GM23338 (cell line): ENCODE results near the gene ADAMTS17. TPM values are rescaled to one million over a fixed set of nuclear protein-coding genes. Genes with fewer than 3 reads are reported as not detected.

Experiments
- ATAC-seq: fragments of 200-7000 bp; cut with Tn5 transposase; 3 replicates; pipeline ENCODE4 v1.9.1; 2020
- DNase-seq: peaks from one replicate; pipeline ENCODE4 v3.0.0-alpha.2; 2015; ENCODE audit warnings: low spot score
- H2AFZ ChIP-seq: fragments of 200-600 bp; sonication (generic); 2 replicates; pipeline ENCODE4 v1.8.0; 2016; ENCODE audit warnings: antibody characterized with exemption, mild to moderate bottlenecking, moderate library complexity
- H3F3A ChIP-seq: fragments of 200-600 bp; sonication (generic); replicated peaks from 2 replicates; pipeline ENCODE4 v1.8.0; 2017; ENCODE audit warnings: antibody characterized with exemption, mixed run types, low read depth
- H3K27ac ChIP-seq: fragments of 200-600 bp; sonication (generic); 2 replicates; pipeline ENCODE4 v1.6.1; 2016; ENCODE audit warnings: low read depth
- H3K27me3 ChIP-seq: fragments of 200-600 bp; sonication (generic); 2 replicates; pipeline ENCODE4 v1.8.0; 2016; ENCODE audit warnings: mild to moderate bottlenecking, mixed run types, moderate library complexity; ENCODE audit not compliant: insufficient read depth
- H3K36me3 ChIP-seq: fragments of 200-600 bp; sonication (generic); 2 replicates; pipeline ENCODE4 v1.8.0; 2016; ENCODE audit warnings: mild to moderate bottlenecking; ENCODE audit not compliant: insufficient read depth
- H3K4me1 ChIP-seq: fragments of 200-600 bp; sonication (generic); 2 replicates; pipeline ENCODE4 v1.8.0; 2016; ENCODE audit warnings: mild to moderate bottlenecking, moderate library complexity; ENCODE audit not compliant: insufficient read depth
- H3K4me2 ChIP-seq: fragments of 200-600 bp; sonication (generic); 2 replicates; pipeline ENCODE4 v1.7.1; 2017; ENCODE audit warnings: mixed run types
- H3K4me3 ChIP-seq: fragments of 200-600 bp; sonication (generic); 2 replicates; pipeline ENCODE4 v1.6.1; 2016; ENCODE audit warnings: mixed run types
- H3K79me2 ChIP-seq: fragments of 200-600 bp; sonication (generic); replicated peaks from 2 replicates; pipeline ENCODE4 v1.8.0; 2017; ENCODE audit warnings: mild to moderate bottlenecking; ENCODE audit not compliant: insufficient read depth
- H3K9me2 ChIP-seq: fragments of 200-600 bp; sonication (generic); 2 replicates; pipeline ENCODE4 v1.8.0; 2017; ENCODE audit not compliant: insufficient read depth
- H4K20me1 ChIP-seq: fragments of 200-600 bp; sonication (generic); replicated peaks from 2 replicates; pipeline ENCODE4 v1.8.0; 2017; ENCODE audit warnings: mild to moderate bottlenecking; ENCODE audit not compliant: insufficient read depth
- H3K27ac Mint-ChIP-seq: 2 replicates; pipeline ENCODE4 v1.8.0; 2020; ENCODE audit warnings: inconsistent platforms, mild to moderate bottlenecking, moderate library complexity, mixed read lengths
- H3K27me3 Mint-ChIP-seq: 3 replicates; pipeline ENCODE4 v1.8.0; 2022; ENCODE audit warnings: low read depth, mild to moderate bottlenecking, moderate library complexity, mixed read lengths, inconsistent platforms; ENCODE audit not compliant: insufficient read depth, poor library complexity
- H3K36me3 Mint-ChIP-seq: 3 replicates; pipeline ENCODE4 v1.8.0; 2021; ENCODE audit warnings: low read depth, mild to moderate bottlenecking, inconsistent platforms, moderate library complexity, mixed read lengths
- H3K4me1 Mint-ChIP-seq: 3 replicates; pipeline ENCODE4 v1.8.0; 2020; ENCODE audit warnings: mild to moderate bottlenecking, inconsistent platforms, mixed read lengths
- H3K4me3 Mint-ChIP-seq: 3 replicates; pipeline ENCODE4 v1.8.0; 2021; ENCODE audit warnings: moderate library complexity, mild to moderate bottlenecking, inconsistent platforms, mixed read lengths
- H3K9me3 Mint-ChIP-seq: 3 replicates; pipeline ENCODE4 v1.8.0; 2020; ENCODE audit warnings: moderate library complexity, mild to moderate bottlenecking, inconsistent platforms, mixed read lengths
- CREB1 ChIP-seq: fragments of 250-450 bp; sonication (Bioruptor Pico); IDR thresholded peaks from 2 replicates; pipeline ENCODE4 v1.5.0; 2020; ENCODE audit warnings: low read depth, mild to moderate bottlenecking, moderate library complexity
- CTCF ChIP-seq, 2 experiments: fragments of 200-600 bp in 1 of 2; sonication (generic) in 1 of 2; conservative IDR thresholded peaks; 2 replicates each; pipeline versions ENCODE4 v1.5.1 to v1.6.1; 2016 to 2017; ENCODE audit warnings: antibody characterized with exemption in 2 of 2, low read depth in 2 of 2, mild to moderate bottlenecking in 2 of 2, moderate library complexity in 1 of 2
- EZH2phosphoT487 ChIP-seq: fragments of 200-600 bp; sonication (generic); IDR thresholded peaks from one replicate; pipeline ENCODE4 v1.8.1; 2018; ENCODE audit warnings: antibody characterized with exemption; ENCODE audit not compliant: unreplicated experiment
- JUNB ChIP-seq: IDR thresholded peaks from one replicate; pipeline ENCODE4 v1.6.1; 2016; ENCODE audit warnings: antibody characterized with exemption; ENCODE audit not compliant: unreplicated experiment
- NANOG ChIP-seq: IDR thresholded peaks from 2 replicates; pipeline ENCODE4 v1.6.1; 2016; ENCODE audit warnings: antibody characterized with exemption, borderline replicate concordance
- REST ChIP-seq: IDR thresholded peaks from one replicate; pipeline ENCODE4 v1.6.1; 2018; ENCODE audit warnings: antibody characterized with exemption; ENCODE audit not compliant: unreplicated experiment
- ZNF331 ChIP-seq: fragments of 250-450 bp; sonication (Bioruptor Pico); IDR thresholded peaks from 2 replicates; pipeline ENCODE4 v1.5.0; 2020; ENCODE audit warnings: low read depth, mild to moderate bottlenecking, moderate library complexity
- polyA plus RNA-seq: library from polyadenylated mRNA; unstranded; fragments of >200 nt; fragmentation: Nextera tagmentation; extraction: Ambion mirVana; gene quantifications from 2 replicates; pipeline ENCODE4 v1.2.1, GENCODE V29; 2016
- total RNA-seq: library from RNA; depleted of rRNA; stranded (reverse); fragments of >200 nt; shearing (Covaris generic); gene quantifications from 2 replicates; pipeline ENCODE4 v1.2.3, GENCODE V29; 2014
- TF ChIP-seq, protein P1 (sequence below): IDR thresholded peaks from 2 replicates; pipeline ENCODE4 v1.6.1; 2016; ENCODE audit warnings: antibody characterized with exemption
- TF ChIP-seq, protein P2 (sequence below): fragments of 250-450 bp; sonication (Bioruptor Pico); IDR thresholded peaks from 2 replicates; pipeline ENCODE4 v1.5.0; 2020; ENCODE audit warnings: mild to moderate bottlenecking, moderate library complexity

Gene ADAMTS17
- total and polyA plus RNA-seq, 2 experiments from 2014 or later: 0.60 to 3.8 TPM

- peaks cover 15% of the 10 kb centered on the region for H3K27me3 Mint-ChIP-seq
- H3K4me3 ChIP-seq: no peak overlapping the region
- no peaks in the 10 kb centered on the region for H3F3A ChIP-seq
- H3K4me2 ChIP-seq: no peak overlapping the region
- H3K4me3 Mint-ChIP-seq: no peak overlapping the region
- ATAC-seq: no peak
- H3K27me3 ChIP-seq: peaks cover 28% of the 10 kb centered on the region
- no peaks in the 10 kb centered on the region for H4K20me1 ChIP-seq
- H3K4me1 Mint-ChIP-seq: peaks cover 12% of the 10 kb centered on the region
- no peaks in the 10 kb centered on the region for H3K79me2 ChIP-seq
- 0 out of 2 replicates have a peak, but pooled peaks cover 4% of the 10 kb centered on the region for H3K9me2 ChIP-seq
- TF ChIP-seq ZNF331 (CRISPR knock-in tag) (no peak), REST (no peak), CREB1 (no peak), EZH2phosphoT487 (no peak), JUNB (no peak), CTCF (conservative IDR thresholded peaks at IDR 0.05; ENCODE audit: low read depth in 2 of 2) (no peak)
- TF ChIP-seq, protein P1, sequence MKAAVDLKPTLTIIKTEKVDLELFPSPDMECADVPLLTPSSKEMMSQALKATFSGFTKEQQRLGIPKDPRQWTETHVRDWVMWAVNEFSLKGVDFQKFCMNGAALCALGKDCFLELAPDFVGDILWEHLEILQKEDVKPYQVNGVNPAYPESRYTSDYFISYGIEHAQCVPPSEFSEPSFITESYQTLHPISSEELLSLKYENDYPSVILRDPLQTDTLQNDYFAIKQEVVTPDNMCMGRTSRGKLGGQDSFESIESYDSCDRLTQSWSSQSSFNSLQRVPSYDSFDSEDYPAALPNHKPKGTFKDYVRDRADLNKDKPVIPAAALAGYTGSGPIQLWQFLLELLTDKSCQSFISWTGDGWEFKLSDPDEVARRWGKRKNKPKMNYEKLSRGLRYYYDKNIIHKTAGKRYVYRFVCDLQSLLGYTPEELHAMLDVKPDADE: no peak
- DNase-seq: no peak
- no peaks in the 10 kb centered on the region for H3K36me3 Mint-ChIP-seq
- no peak overlapping the region for H3K27ac Mint-ChIP-seq
- H3K9me3 Mint-ChIP-seq: peaks cover 3% of the 10 kb centered on the region; the same call in 1 of the 3 replicates
- H3K36me3 ChIP-seq: no peaks in the 10 kb centered on the region
- H2AFZ ChIP-seq: no peak overlapping the region
- no peaks in the 10 kb centered on the region for H3K4me1 ChIP-seq
- no peak overlapping the region for H3K27ac ChIP-seq
These were observed 285.2 kb downstream of the ADAMTS17 start for GRCh38 chr15:100056411-100057072.

- H2AFZ ChIP-seq: no peak overlapping the region
- H3K4me2 ChIP-seq: no peak overlapping the region
- DNase-seq (no peak), ATAC-seq (no peak)
- no peaks in the 10 kb centered on the region for H3K79me2 ChIP-seq
- no peaks in the 10 kb centered on the region for H3K4me1 ChIP-seq
- no peak overlapping the region for H3K4me3 ChIP-seq
- H3K27ac Mint-ChIP-seq: no peak overlapping the region
- H3F3A ChIP-seq: no peaks in the 10 kb centered on the region
- H3K27me3 ChIP-seq: peaks cover 28% of the 10 kb centered on the region
- H3K36me3 Mint-ChIP-seq: no peaks in the 10 kb centered on the region
- H3K27ac ChIP-seq: no peak overlapping the region
- no peaks in the 10 kb centered on the region for H3K36me3 ChIP-seq
- H3K9me3 Mint-ChIP-seq: peaks cover 3% of the 10 kb centered on the region; the same call in 1 of the 3 replicates
- TF ChIP-seq, protein P2, sequence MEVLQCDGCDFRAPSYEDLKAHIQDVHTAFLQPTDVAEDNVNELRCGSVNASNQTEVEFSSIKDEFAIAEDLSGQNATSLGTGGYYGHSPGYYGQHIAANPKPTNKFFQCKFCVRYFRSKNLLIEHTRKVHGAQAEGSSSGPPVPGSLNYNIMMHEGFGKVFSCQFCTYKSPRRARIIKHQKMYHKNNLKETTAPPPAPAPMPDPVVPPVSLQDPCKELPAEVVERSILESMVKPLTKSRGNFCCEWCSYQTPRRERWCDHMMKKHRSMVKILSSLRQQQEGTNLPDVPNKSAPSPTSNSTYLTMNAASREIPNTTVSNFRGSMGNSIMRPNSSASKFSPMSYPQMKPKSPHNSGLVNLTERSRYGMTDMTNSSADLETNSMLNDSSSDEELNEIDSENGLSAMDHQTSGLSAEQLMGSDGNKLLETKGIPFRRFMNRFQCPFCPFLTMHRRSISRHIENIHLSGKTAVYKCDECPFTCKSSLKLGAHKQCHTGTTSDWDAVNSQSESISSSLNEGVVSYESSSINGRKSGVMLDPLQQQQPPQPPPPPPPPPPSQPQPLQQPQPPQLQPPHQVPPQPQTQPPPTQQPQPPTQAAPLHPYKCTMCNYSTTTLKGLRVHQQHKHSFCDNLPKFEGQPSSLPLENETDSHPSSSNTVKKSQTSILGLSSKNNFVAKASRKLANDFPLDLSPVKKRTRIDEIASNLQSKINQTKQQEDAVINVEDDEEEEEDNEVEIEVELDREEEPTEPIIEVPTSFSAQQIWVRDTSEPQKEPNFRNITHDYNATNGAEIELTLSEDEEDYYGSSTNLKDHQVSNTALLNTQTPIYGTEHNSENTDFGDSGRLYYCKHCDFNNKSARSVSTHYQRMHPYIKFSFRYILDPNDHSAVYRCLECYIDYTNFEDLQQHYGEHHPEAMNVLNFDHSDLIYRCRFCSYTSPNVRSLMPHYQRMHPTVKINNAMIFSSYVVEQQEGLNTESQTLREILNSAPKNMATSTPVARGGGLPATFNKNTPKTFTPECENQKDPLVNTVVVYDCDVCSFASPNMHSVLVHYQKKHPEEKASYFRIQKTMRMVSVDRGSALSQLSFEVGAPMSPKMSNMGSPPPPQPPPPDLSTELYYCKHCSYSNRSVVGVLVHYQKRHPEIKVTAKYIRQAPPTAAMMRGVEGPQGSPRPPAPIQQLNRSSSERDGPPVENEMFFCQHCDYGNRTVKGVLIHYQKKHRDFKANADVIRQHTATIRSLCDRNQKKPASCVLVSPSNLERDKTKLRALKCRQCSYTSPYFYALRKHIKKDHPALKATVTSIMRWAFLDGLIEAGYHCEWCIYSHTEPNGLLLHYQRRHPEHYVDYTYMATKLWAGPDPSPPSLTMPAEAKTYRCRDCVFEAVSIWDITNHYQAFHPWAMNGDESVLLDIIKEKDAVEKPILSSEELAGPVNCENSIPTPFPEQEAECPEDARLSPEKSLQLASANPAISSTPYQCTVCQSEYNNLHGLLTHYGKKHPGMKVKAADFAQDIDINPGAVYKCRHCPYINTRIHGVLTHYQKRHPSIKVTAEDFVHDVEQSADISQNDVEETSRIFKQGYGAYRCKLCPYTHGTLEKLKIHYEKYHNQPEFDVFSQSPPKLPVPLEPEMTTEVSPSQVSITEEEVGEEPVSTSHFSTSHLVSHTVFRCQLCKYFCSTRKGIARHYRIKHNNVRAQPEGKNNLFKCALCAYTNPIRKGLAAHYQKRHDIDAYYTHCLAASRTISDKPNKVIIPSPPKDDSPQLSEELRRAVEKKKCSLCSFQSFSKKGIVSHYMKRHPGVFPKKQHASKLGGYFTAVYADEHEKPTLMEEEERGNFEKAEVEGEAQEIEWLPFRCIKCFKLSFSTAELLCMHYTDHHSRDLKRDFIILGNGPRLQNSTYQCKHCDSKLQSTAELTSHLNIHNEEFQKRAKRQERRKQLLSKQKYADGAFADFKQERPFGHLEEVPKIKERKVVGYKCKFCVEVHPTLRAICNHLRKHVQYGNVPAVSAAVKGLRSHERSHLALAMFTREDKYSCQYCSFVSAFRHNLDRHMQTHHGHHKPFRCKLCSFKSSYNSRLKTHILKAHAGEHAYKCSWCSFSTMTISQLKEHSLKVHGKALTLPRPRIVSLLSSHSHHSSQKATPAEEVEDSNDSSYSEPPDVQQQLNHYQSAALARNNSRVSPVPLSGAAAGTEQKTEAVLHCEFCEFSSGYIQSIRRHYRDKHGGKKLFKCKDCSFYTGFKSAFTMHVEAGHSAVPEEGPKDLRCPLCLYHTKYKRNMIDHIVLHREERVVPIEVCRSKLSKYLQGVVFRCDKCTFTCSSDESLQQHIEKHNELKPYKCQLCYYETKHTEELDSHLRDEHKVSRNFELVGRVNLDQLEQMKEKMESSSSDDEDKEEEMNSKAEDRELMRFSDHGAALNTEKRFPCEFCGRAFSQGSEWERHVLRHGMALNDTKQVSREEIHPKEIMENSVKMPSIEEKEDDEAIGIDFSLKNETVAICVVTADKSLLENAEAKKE: no peak
- TF ChIP-seq NANOG: no peak
- no peaks in the 10 kb centered on the region for H3K9me2 ChIP-seq
- no peak overlapping the region for H3K4me3 Mint-ChIP-seq
- H3K4me1 Mint-ChIP-seq: peaks cover 12% of the 10 kb centered on the region
- H4K20me1 ChIP-seq: no peaks in the 10 kb centered on the region
- H3K27me3 Mint-ChIP-seq: peaks cover 18% of the 10 kb centered on the region
These were observed 286.0 kb downstream of the ADAMTS17 start for GRCh38 chr15:100055821-100056220.
